HG03521 (cell line): ENCODE results near the gene EEF1G.

Source experiments
- ATAC-seq: cut with Tn5 transposase; IDR thresholded peaks from one replicate; pipeline ENCODE4 v1.9.1; 2021; ENCODE audit warnings: mild to moderate bottlenecking, moderate library complexity; ENCODE audit not compliant: unreplicated experiment

Gene EEF1G

GRCh38 chr11:62542111-62542745 lies 31.5 kb downstream of the EEF1G start:
- ATAC-seq: no peak

GRCh38 chr11:62540804-62541701 lies 32.6 kb downstream of the EEF1G start:
- peak; percentile 35 for ATAC-seq

GRCh38 chr11:62539238-62539925 lies 34.3 kb downstream of the EEF1G start:
- no peak for ATAC-seq

GRCh38 chr11:62538470-62539237 lies 35.0 kb downstream of the EEF1G start:
- ATAC-seq: no peak

- ATAC-seq: no peak
Observed at GRCh38 chr11:62536301-62536957, 37.3 kb downstream of the EEF1G start.

- no peak for ATAC-seq
Observed at GRCh38 chr11:62535802-62536201, 37.9 kb downstream of the EEF1G start.

GRCh38 chr11:62534779-62535545 lies 38.7 kb downstream of the EEF1G start:
- ATAC-seq: no peak

GRCh38 chr11:62532096-62532495 lies 41.6 kb downstream of the EEF1G start:
- ATAC-seq: no peak

- ATAC-seq: no peak
Observed at GRCh38 chr11:62516736-62517371, 56.8 kb downstream of the EEF1G start.

- no peak for ATAC-seq
Observed at GRCh38 chr11:62514151-62514550, 59.5 kb downstream of the EEF1G start.

- ATAC-seq: no peak
Observed at GRCh38 chr11:62513626-62514025, 60.1 kb downstream of the EEF1G start.

GRCh38 chr11:62512961-62513360 lies 60.7 kb downstream of the EEF1G start:
- no peak for ATAC-seq
